OCI-LY3 (cell line): Measurements from ENCODE around the gene LOXL3.
A peak's percentile ranks its signal among the peaks of the same experiment; 100 is the strongest.

ENCODE experiments used
- H2AFZ ChIP-seq: fragments of 200-600, 300-600 bp; shearing (Covaris generic); 2 replicates; pipeline ENCODE4 v1.6.0; 2014; ENCODE audit warnings: antibody characterized with exemption, low read depth, low read length
- H3K27ac ChIP-seq: fragments of 200-600, 300-600 bp; sonication (generic); 2 replicates; pipeline ENCODE4 v1.5.1; 2014; ENCODE audit warnings: mild to moderate bottlenecking, low read length, moderate library complexity, mixed read lengths
- H3K27me3 ChIP-seq: fragments of 200-600, 300-600 bp; sonication (generic); 2 replicates; pipeline ENCODE4 v1.6.1; 2014; ENCODE audit warnings: low read depth, low read length, mixed read lengths
- H3K36me3 ChIP-seq: fragments of 200-600, 300-600 bp; sonication (generic); replicated peaks from 2 replicates; pipeline ENCODE3; 2014; ENCODE audit warnings: low read depth, low read length, mixed read lengths
- H3K4me1 ChIP-seq: fragments of 300-600, 200-600 bp; sonication (generic); 2 replicates; pipeline ENCODE4 v1.6.1; 2014; ENCODE audit warnings: low read length, mixed read lengths
- H3K4me2 ChIP-seq: fragments of 200-600, 300-600 bp; sonication (generic); 2 replicates; pipeline ENCODE4 v1.6.1; 2014; ENCODE audit warnings: low read length, mixed read lengths
- H3K4me3 ChIP-seq: fragments of 300-600, 200-600 bp; sonication (generic); 2 replicates; pipeline ENCODE4 v1.5.1; 2014; ENCODE audit warnings: antibody characterized with exemption, mild to moderate bottlenecking, low read length, moderate library complexity
- H3K79me2 ChIP-seq: fragments of 300-600, 200-600 bp; shearing (Covaris generic); 2 replicates; pipeline ENCODE4 v1.6.1; 2014; ENCODE audit warnings: mild to moderate bottlenecking, low read length, mixed read lengths
- H3K9ac ChIP-seq: fragments of 300-600, 200-600 bp; shearing (Covaris generic); 2 replicates; pipeline ENCODE4 v1.6.0; 2014; ENCODE audit warnings: mild to moderate bottlenecking, low read length, moderate library complexity
- H3K9me3 ChIP-seq: fragments of 200-600, 300-600 bp; shearing (Covaris generic); 2 replicates; pipeline ENCODE4 v1.6.1; 2014; ENCODE audit warnings: low read length, mixed read lengths; ENCODE audit not compliant: insufficient read depth
- H4K20me1 ChIP-seq: fragments of 200-600, 300-600 bp; sonication (generic); 2 replicates; pipeline ENCODE4 v1.6.1; 2016; ENCODE audit warnings: low read length, mixed read lengths; ENCODE audit not compliant: insufficient read depth
- CTCF ChIP-seq: fragments of 200-600, 300-600 bp; sonication (generic); IDR thresholded peaks from 2 replicates; pipeline ENCODE4 v1.5.1; 2014; ENCODE audit warnings: antibody characterized with exemption, low read length, low read depth
- EZH2phosphoT487 ChIP-seq: fragments of 200-600 bp; shearing (Covaris generic); IDR thresholded peaks from 2 replicates; pipeline ENCODE4 v1.6.1; 2018; ENCODE audit warnings: antibody characterized with exemption, mixed run types, low read depth

The LOXL3 gene

GRCh38 chr2:74556159-74556558 lies 2.4 kb upstream of the LOXL3 start:
- Histone ChIP-seq H3K9ac (no peak overlapping the region), H3K9me3 (no peaks in the 10 kb centered on the region), H3K4me2 (no peak overlapping the region), H3K79me2 (peaks cover 3% of the 10 kb centered on the region; the same call in 1 of the 2 replicates), H2AFZ (no peak overlapping the region), H3K4me1 (peaks cover 11% of the 10 kb centered on the region), H3K36me3 (no peaks in the 10 kb centered on the region), H3K27ac (no peak overlapping the region), H4K20me1 (no peaks in the 10 kb centered on the region), H3K27me3 (peaks cover 8% of the 10 kb centered on the region; the same call in 1 of the 2 replicates), H3K4me3 (no peak overlapping the region)
- TF ChIP-seq CTCF (no peak), EZH2phosphoT487 (no peak)

GRCh38 chr2:74555610-74556103 lies 1.9 kb upstream of the LOXL3 start:
- H3K36me3 ChIP-seq: no peaks in the 10 kb centered on the region
- peak overlapping the region; percentile 91 for H3K9ac ChIP-seq
- H2AFZ ChIP-seq: no peak overlapping the region
- no peaks in the 10 kb centered on the region for H3K9me3 ChIP-seq
- H3K4me2 ChIP-seq: peak overlapping the region; percentile 93
- TF ChIP-seq EZH2phosphoT487 (no peak), CTCF (no peak)
- H3K27me3 ChIP-seq: 0 out of 2 replicates have a peak, but pooled peaks cover 6% of the 10 kb centered on the region
- H3K27ac ChIP-seq: no peak overlapping the region
- H4K20me1 ChIP-seq: no peaks in the 10 kb centered on the region
- peak overlapping the region; percentile 90 for H3K4me3 ChIP-seq
- H3K4me1 ChIP-seq: peaks cover 11% of the 10 kb centered on the region
- H3K79me2 ChIP-seq: peaks cover 3% of the 10 kb centered on the region; the same call in 1 of the 2 replicates

GRCh38 chr2:74554820-74555531 lies 1.2 kb upstream of the LOXL3 start:
- Histone ChIP-seq H3K9me3 (no peaks in the 10 kb centered on the region), H3K27me3 (no peaks in the 10 kb centered on the region), H3K27ac (peak overlapping the region; percentile 33; the same call in 1 of the 2 replicates), H3K36me3 (no peaks in the 10 kb centered on the region), H3K4me2 (peak overlapping the region; percentile 93), H3K79me2 (peaks cover 3% of the 10 kb centered on the region; the same call in 1 of the 2 replicates), H4K20me1 (no peaks in the 10 kb centered on the region), H3K4me3 (peak overlapping the region; percentile 90), H2AFZ (peak overlapping the region; percentile 61; the same call in 1 of the 2 replicates), H3K4me1 (peaks cover 11% of the 10 kb centered on the region), H3K9ac (peak overlapping the region; percentile 91)
- TF ChIP-seq EZH2phosphoT487 (no peak), CTCF (no peak)

- Histone ChIP-seq H3K27me3 (no peaks in the 10 kb centered on the region), H3K27ac (no peak overlapping the region), H2AFZ (no peak overlapping the region), H3K36me3 (no peaks in the 10 kb centered on the region), H3K79me2 (peaks cover 3% of the 10 kb centered on the region; the same call in 1 of the 2 replicates), H4K20me1 (no peaks in the 10 kb centered on the region), H3K4me2 (peak overlapping the region; percentile 93), H3K4me3 (peak overlapping the region; percentile 90), H3K9me3 (no peaks in the 10 kb centered on the region), H3K9ac (peak overlapping the region; percentile 91), H3K4me1 (peaks cover 11% of the 10 kb centered on the region)
- TF ChIP-seq EZH2phosphoT487: no peak
- no peak for TF ChIP-seq CTCF
Observed at GRCh38 chr2:74552914-74553811, 579 bp downstream of the LOXL3 start.
